ENCODE results near the gene GBA2. TPM values are rescaled to one million over a fixed set of nuclear protein-coding genes. Genes with fewer than 3 reads are reported as not detected.

GBA2 gene
- total RNA-seq, 2 donors from 2014 or later = 54.2 to 111 TPM

DNA sequence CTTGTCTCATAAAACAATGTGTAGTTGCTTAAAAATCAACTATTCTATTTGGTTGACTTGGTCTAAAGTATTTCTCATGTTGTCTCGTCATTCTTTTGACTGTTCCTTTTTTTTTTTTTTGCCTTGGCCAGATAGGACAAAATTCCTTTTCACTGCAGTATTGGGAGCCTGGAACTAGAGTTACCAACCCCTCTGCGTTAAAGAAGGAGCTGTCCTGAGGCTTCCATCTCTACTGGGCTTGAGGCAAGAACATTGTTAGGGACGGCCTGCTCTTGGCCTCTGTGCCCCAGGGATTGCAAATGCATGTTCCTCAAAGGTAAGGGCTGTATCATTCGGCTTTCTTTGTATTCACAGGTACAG, 41.0 kb upstream of the GBA2 start:
- Histone ChIP-seq H3K4me3 (no peak overlapping the region), H3K27me3 (no peaks in the 10 kb centered on the region), H3K9me3 (no peaks in the 10 kb centered on the region), H3K36me3 (replicated peaks in 1 of 2; ENCODE audit: insufficient read depth in 1 of 2, low read depth in 2 of 2) (no peaks in the 10 kb centered on the region), H3K4me1 (peaks cover 7% of the 10 kb centered on the region), H3K27ac (no peak overlapping the region)
- intact Hi-C loops (cut with DNase I) = loop anchor here (5.0 kb wide), 1 partner anchor 87 kb away; no protein-coding TSS in a partner anchor
- ATAC-seq (no peak), DNase-seq (no peak)
- no peak for TF ChIP-seq POLR2A (IDR thresholded peaks at IDR 0.05)
- TF ChIP-seq, protein P1, sequence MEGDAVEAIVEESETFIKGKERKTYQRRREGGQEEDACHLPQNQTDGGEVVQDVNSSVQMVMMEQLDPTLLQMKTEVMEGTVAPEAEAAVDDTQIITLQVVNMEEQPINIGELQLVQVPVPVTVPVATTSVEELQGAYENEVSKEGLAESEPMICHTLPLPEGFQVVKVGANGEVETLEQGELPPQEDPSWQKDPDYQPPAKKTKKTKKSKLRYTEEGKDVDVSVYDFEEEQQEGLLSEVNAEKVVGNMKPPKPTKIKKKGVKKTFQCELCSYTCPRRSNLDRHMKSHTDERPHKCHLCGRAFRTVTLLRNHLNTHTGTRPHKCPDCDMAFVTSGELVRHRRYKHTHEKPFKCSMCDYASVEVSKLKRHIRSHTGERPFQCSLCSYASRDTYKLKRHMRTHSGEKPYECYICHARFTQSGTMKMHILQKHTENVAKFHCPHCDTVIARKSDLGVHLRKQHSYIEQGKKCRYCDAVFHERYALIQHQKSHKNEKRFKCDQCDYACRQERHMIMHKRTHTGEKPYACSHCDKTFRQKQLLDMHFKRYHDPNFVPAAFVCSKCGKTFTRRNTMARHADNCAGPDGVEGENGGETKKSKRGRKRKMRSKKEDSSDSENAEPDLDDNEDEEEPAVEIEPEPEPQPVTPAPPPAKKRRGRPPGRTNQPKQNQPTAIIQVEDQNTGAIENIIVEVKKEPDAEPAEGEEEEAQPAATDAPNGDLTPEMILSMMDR (IDR thresholded peaks at IDR 0.05) = no peak
- 25 to 31% methylated on average over 4 of the region's 4 CpGs for WGBS, 2 donors

- Histone ChIP-seq H3K4me3 (no peak overlapping the region), H3K27me3 (no peaks in the 10 kb centered on the region), H3K27ac (no peak overlapping the region), H3K36me3 (replicated peaks in 1 of 2; ENCODE audit: insufficient read depth in 1 of 2, low read depth in 2 of 2) (no peaks in the 10 kb centered on the region), H3K4me1 (peaks cover 7% of the 10 kb centered on the region), H3K9me3 (no peaks in the 10 kb centered on the region)
- ATAC-seq = no peak
- TF ChIP-seq, protein P1 (IDR thresholded peaks at IDR 0.05) = no peak
- no peak for TF ChIP-seq POLR2A (IDR thresholded peaks at IDR 0.05)
- no peak for DNase-seq
- intact Hi-C loops (cut with DNase I) = no loop called here
- WGBS, 2 donors = 91 to 93% methylated on average over 2 of the region's 2 CpGs
These were observed 40.5 kb upstream of the GBA2 start for GRCh38 chr9:35789541-35789940.

DNA sequence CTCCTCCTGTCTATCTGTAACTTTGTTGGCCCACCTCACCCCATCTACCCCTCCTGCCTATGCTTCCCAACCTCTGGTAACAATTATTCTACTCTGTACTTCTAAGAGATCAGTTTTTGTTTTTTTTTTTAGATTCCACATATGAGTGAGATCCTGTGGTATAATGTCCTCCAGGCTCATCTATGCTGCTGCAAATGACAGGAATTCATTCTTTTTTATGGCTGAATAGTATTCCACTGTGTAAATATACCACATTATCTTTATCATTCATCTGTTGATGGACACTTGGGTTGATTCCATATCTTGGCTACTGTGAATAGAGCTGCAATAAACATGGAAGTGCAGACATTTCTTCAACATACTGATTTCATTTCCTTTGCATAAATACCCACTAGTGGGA, 34.4 kb upstream of the GBA2 start:
- no peaks in the 10 kb centered on the region for H3K36me3 ChIP-seq (replicated peaks in 1 of 2; ENCODE audit: insufficient read depth in 1 of 2, low read depth in 2 of 2)
- H3K9me3 ChIP-seq = no peaks in the 10 kb centered on the region
- no peak overlapping the region for H3K4me3 ChIP-seq
- no peak overlapping the region for H3K27ac ChIP-seq
- no peak for DNase-seq
- ATAC-seq = no peak
- no peaks in the 10 kb centered on the region for H3K4me1 ChIP-seq
- intact Hi-C loops (cut with DNase I) = no loop called here
- TF ChIP-seq, protein P1 (IDR thresholded peaks at IDR 0.05) = no peak
- TF ChIP-seq POLR2A (IDR thresholded peaks at IDR 0.05) = no peak
- H3K27me3 ChIP-seq = no peaks in the 10 kb centered on the region

DNA sequence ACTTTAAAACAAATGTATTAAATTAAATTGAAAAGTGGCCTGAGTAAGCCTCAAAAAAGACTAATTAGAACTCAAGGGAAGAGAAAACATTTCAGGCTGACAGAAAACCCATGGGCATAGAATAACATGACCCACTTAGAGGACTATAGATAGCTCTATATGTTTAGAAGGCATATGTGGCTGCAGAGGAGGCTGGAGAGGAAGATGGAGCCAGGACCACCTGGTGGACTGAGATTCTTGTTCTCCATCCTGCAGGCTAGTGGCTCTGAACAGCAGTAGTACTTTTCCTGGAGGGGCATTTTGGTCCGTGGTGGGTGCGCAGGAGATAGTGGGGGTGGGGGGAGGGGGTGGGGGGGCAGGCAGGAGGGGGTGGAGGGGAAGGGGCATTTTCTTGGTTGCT, 32.0 kb upstream of the GBA2 start:
- Histone ChIP-seq H3K4me1 (no peaks in the 10 kb centered on the region), H3K27ac (no peak overlapping the region), H3K27me3 (no peaks in the 10 kb centered on the region), H3K36me3 (replicated peaks in 1 of 2; ENCODE audit: insufficient read depth in 1 of 2, low read depth in 2 of 2) (no peaks in the 10 kb centered on the region), H3K9me3 (no peaks in the 10 kb centered on the region), H3K4me3 (no peak overlapping the region)
- DNase-seq (no peak), ATAC-seq (no peak)
- intact Hi-C loops (cut with DNase I) = no loop called here
- TF ChIP-seq, protein P1 (IDR thresholded peaks at IDR 0.05) = no peak
- no peak for TF ChIP-seq POLR2A (IDR thresholded peaks at IDR 0.05)
- WGBS, 2 donors = 54 to 67% methylated on average over 2 of the region's 2 CpGs

DNA sequence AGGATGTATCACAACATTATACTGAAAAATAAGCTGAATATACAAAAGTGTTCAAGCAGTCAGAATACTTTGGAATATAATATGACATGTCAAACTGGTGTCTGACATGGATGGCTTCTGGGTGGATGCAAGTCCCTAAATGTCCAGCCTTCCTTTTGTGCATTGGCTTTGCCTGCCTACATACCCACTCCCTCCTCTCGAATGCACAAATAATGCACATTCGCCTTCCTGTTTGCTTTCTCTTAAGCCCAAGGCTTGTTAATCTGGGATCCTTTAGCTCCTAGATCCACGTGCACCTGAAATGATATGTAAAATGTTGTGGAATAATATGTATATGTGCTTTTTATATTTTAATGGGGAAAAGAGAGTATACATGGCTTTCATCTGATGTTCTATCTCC, 29.5 kb upstream of the GBA2 start:
- Histone ChIP-seq H3K4me1 (peaks cover 5% of the 10 kb centered on the region), H3K36me3 (replicated peaks in 1 of 2; ENCODE audit: insufficient read depth in 1 of 2, low read depth in 2 of 2) (no peaks in the 10 kb centered on the region), H3K27ac (no peak overlapping the region), H3K27me3 (no peaks in the 10 kb centered on the region), H3K4me3 (no peak overlapping the region), H3K9me3 (no peaks in the 10 kb centered on the region)
- DNase-seq = no peak
- ATAC-seq = no peak
- intact Hi-C loops (cut with DNase I) = no loop called here
- 76 to 90% methylated on average over 3 of the region's 3 CpGs for WGBS, 2 donors
- TF ChIP-seq, protein P1 (IDR thresholded peaks at IDR 0.05) = no peak
- no peak for TF ChIP-seq POLR2A (IDR thresholded peaks at IDR 0.05)
